ENCODE data around the gene IL19. TPM values are rescaled to one million over a fixed set of nuclear protein-coding genes. Genes with fewer than 3 reads are reported as not detected.

IL19 gene
- total RNA-seq, 6 experiments from 2014 or later, result not detected

DNA sequence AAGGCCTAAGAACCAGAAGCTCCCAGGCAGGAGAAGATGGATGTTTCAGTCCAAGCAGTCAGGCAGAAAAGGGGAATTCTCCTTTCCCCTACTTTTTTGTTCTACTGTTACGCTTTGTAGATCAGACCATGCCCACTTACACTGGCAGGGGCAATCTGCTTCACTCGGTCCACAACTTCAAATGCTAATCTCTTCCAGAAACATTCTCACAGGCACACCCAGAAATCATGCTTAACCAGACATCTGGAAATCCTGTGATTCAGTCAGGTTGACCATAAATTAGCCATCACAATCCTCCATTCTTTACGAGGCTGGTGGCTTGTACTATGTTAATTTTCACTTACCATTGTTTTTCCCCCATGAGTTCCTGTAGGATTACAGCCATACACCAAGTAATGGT lies 25.5 kb downstream of the IL19 start:
- Mint-ChIP-seq H3K36me3 (ENCODE audit: low read depth) (no peaks in the 10 kb centered on the region), H3K4me1 (ENCODE audit: low read depth) (peaks cover 23% of the 10 kb centered on the region), H3K9me3 (no peaks in the 10 kb centered on the region), H3K4me3 (no peak overlapping the region), H3K27ac (no peak overlapping the region), H3K27me3 (ENCODE audit: insufficient read depth) (peaks cover 3% of the 10 kb centered on the region)
- TF ChIP-seq, protein P1, sequence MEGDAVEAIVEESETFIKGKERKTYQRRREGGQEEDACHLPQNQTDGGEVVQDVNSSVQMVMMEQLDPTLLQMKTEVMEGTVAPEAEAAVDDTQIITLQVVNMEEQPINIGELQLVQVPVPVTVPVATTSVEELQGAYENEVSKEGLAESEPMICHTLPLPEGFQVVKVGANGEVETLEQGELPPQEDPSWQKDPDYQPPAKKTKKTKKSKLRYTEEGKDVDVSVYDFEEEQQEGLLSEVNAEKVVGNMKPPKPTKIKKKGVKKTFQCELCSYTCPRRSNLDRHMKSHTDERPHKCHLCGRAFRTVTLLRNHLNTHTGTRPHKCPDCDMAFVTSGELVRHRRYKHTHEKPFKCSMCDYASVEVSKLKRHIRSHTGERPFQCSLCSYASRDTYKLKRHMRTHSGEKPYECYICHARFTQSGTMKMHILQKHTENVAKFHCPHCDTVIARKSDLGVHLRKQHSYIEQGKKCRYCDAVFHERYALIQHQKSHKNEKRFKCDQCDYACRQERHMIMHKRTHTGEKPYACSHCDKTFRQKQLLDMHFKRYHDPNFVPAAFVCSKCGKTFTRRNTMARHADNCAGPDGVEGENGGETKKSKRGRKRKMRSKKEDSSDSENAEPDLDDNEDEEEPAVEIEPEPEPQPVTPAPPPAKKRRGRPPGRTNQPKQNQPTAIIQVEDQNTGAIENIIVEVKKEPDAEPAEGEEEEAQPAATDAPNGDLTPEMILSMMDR (IDR thresholded peaks at IDR 0.05), result no peak
- no peak for DNase-seq

DNA sequence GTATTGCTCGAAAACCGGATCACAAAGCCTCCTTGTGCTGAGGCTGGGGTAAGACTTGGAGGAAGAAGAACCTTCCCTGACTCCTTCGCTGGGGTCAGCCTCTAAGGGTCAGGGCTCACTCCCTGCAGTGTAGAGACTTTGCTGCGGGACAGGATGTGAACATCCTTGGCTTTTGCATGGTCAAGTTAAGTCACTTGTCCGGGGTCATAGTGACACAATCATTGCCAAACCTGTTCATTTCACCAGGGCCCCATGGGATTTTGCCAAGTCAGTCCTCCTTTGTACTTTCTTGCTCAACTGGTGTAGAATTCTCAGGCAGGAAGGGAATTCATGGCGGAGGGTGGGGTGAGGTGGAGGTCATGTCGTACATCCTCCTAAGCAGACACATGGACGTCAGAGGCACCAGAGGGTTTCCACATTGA lies 26.4 kb downstream of the IL19 start:
- Mint-ChIP-seq H3K27ac (no peak overlapping the region), H3K9me3 (no peaks in the 10 kb centered on the region), H3K27me3 (ENCODE audit: insufficient read depth) (peaks cover 3% of the 10 kb centered on the region), H3K36me3 (ENCODE audit: low read depth) (no peaks in the 10 kb centered on the region), H3K4me1 (ENCODE audit: low read depth) (peaks cover 23% of the 10 kb centered on the region), H3K4me3 (no peak overlapping the region)
- TF ChIP-seq, protein P1 (IDR thresholded peaks at IDR 0.05), result no peak
- no peak for DNase-seq

DNA sequence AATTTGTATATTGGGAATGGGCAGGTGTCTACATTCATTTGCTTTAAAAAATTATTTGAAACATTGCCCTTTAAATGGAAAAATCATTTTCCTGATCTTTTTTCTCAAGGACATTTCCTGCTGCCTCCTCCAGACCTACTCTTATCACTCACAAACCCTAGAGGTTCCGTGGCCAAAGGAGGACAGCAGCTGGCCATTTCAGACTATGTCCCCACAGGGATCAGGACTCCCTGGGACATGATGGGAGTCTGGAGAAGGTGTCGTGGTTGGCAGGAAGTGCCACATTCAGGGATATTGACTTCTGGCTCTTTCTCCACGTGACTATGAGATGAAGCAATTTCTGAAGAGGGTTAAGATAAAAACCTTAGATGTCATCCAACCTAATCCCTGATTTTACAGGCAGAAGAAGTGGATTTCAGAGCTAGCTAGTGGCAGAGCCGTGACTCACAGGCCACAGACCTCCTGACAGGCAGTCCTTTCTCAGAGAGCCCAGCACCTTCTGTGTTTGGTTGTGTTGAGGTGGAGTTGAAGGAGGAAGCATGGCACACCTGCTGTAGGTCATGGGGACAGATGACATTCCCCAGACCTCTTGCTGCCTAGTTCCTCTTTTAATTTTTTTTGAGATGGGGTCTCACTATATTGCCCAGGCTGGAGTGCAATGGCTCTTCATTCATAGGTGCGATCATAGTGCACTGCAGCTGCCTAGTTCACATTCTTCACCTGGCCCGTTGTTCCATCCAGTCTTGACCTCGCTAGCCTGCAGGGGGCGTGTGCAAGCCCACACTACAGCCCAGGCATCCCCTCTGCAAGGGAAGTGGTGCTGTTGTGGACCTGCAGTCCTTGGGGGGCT lies 27.2 kb downstream of the IL19 start:
- H3K27ac Mint-ChIP-seq, result no peak overlapping the region
- TF ChIP-seq, protein P1 (IDR thresholded peaks at IDR 0.05), result peak; percentile 69
- H3K36me3 Mint-ChIP-seq (ENCODE audit: low read depth), result no peaks in the 10 kb centered on the region
- DNase-seq, result no peak
- H3K27me3 Mint-ChIP-seq (ENCODE audit: insufficient read depth), result peaks cover 3% of the 10 kb centered on the region
- no peaks in the 10 kb centered on the region for H3K9me3 Mint-ChIP-seq
- H3K4me3 Mint-ChIP-seq, result no peak overlapping the region
- peaks cover 23% of the 10 kb centered on the region for H3K4me1 Mint-ChIP-seq (ENCODE audit: low read depth)

DNA sequence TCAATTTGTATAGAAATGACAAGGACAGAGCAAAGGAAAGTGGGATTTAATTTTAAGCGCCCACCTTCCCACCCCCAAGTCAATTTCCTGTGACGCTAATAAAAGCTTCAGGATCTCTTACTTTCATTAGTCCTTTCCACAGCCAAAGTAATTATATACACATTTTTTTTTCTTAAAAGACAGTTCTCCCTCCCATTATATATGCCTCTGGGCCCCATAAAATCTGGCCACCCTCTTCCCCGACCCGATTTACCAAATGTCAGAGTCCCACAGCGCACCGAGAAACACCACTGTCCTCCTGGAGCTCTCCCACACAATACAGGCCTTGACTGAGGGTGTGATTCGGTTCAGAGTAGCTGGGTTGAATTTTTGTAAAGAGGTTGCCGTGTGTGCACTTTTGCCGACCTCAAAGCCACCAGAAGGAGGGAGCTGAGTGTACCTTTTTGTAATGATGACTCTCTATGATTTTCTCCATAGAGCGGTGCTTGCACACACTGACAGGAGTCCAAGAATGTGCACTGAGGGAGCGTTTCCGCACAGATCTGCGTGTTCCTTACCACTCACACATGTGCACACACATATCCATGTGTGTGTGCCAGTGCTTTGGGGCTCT lies 27.9 kb downstream of the IL19 start:
- peaks cover 29% of the 10 kb centered on the region for H3K4me1 Mint-ChIP-seq (ENCODE audit: low read depth)
- DNase-seq, result no peak
- H3K4me3 Mint-ChIP-seq, result no peak overlapping the region
- H3K36me3 Mint-ChIP-seq (ENCODE audit: low read depth), result no peaks in the 10 kb centered on the region
- no peak overlapping the region for H3K27ac Mint-ChIP-seq
- H3K27me3 Mint-ChIP-seq (ENCODE audit: insufficient read depth), result peaks cover 3% of the 10 kb centered on the region
- TF ChIP-seq, protein P1 (IDR thresholded peaks at IDR 0.05), result peak; percentile 7; the same call in 1 of the 2 replicates
- H3K9me3 Mint-ChIP-seq, result no peaks in the 10 kb centered on the region

DNA sequence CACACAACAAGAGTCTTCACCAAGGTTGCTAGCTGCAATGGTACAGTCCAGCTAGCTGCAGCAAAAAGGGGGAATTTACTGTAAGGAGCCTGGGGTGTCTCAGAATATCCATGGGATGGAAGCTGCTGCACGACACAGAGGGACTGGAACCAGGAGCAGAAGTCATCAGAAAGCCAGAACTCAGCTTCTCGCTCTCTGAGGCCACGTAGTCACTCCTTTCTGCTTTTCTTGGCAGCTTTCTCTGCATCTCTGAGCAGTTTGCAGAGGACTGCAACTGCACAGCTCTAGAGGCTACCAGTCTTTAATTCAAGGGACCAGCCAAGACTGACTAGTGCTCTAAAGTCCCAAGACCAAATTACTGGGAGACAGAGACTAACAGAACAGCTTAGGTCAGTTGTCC lies 28.7 kb downstream of the IL19 start:
- no peak overlapping the region for H3K4me3 Mint-ChIP-seq
- no peak for DNase-seq
- H3K27ac Mint-ChIP-seq, result no peak overlapping the region
- no peaks in the 10 kb centered on the region for H3K36me3 Mint-ChIP-seq (ENCODE audit: low read depth)
- H3K4me1 Mint-ChIP-seq (ENCODE audit: low read depth), result peaks cover 37% of the 10 kb centered on the region
- H3K9me3 Mint-ChIP-seq, result no peaks in the 10 kb centered on the region
- TF ChIP-seq, protein P1 (IDR thresholded peaks at IDR 0.05), result no peak
- peaks cover 3% of the 10 kb centered on the region for H3K27me3 Mint-ChIP-seq (ENCODE audit: insufficient read depth)
